Measurements from ENCODE around the gene SLX4. TPM values are rescaled to one million over a fixed set of nuclear protein-coding genes. Genes with fewer than 3 reads are reported as not detected.

SLX4 gene
- total RNA-seq, 1 experiment from 2014 or later = 15.5 TPM

- intact Hi-C loops (cut with micrococcal nuclease; ENCODE audit: unreplicated experiment) (no loop called here), in situ Hi-C loops (cut with HindIII; ENCODE audit: low pct_unique_long_range_greater_than_20kb, low sequenced_read_pairs) (no loop called here)
- no peak for TF ChIP-seq REST (IDR thresholded peaks at IDR 0.05; ENCODE audit: insufficient read depth in 1 of 2, low read depth in 2 of 2, low read length in 1 of 2)
- TF ChIP-seq TCF7L2 (IDR thresholded peaks at IDR 0.05; ENCODE audit: low read depth, low read length) = no peak
- no peak for TF ChIP-seq SIN3A (IDR thresholded peaks at IDR 0.05; ENCODE audit: borderline replicate concordance, insufficient read depth, low read depth, low read length)
- TF ChIP-seq POLR2AphosphoS5 (IDR thresholded peaks at IDR 0.05; ENCODE audit: low read depth, low read length) = no peak
- no peak for TF ChIP-seq CTCF (IDR thresholded peaks at IDR 0.05)
- ChIA-PET POLR2A (no interaction called here), CTCF (no interaction called here)
- H3K36me3 ChIP-seq (ENCODE audit: control insufficient read depth, insufficient read depth, low read length) = peaks cover 3% of the 10 kb centered on the region
- H3K27ac ChIP-seq (ENCODE audit: low read length) = no peak overlapping the region
- no peaks in the 10 kb centered on the region for H3K4me1 ChIP-seq (ENCODE audit: control insufficient read depth, insufficient read depth, low read length)
- TSS peak; percentile 63 for BruUV-seq (replicated peaks)
- no peak overlapping the region for H3K4me3 ChIP-seq (ENCODE audit: low read depth in 2 of 2, low read length in 2 of 2)
- no peaks in the 10 kb centered on the region for H3K27me3 ChIP-seq (ENCODE audit: control insufficient read depth, insufficient read depth, low read length)
- DNase-seq (ENCODE audit: low read depth, low spot score) (no peak), ATAC-seq (no peak)
- no peaks in the 10 kb centered on the region for H3K9me3 ChIP-seq (ENCODE audit: control insufficient read depth, insufficient read depth, low read depth, low read length)
These were observed 74.6 kb downstream of the SLX4 start for GRCh38 chr16:3536851-3537250.

GRCh38 chr16:3536271-3536731 is 75.1 kb downstream of the SLX4 start:
- POLR2A ChIA-PET = no interaction called here
- intact Hi-C loops (cut with micrococcal nuclease; ENCODE audit: unreplicated experiment) = no loop called here
- H3K27me3 ChIP-seq (ENCODE audit: control insufficient read depth, insufficient read depth, low read length) = no peaks in the 10 kb centered on the region
- in situ Hi-C loops (cut with HindIII; ENCODE audit: low pct_unique_long_range_greater_than_20kb, low sequenced_read_pairs) = no loop called here
- BruUV-seq (replicated peaks) = no TSS peak
- H3K4me1 ChIP-seq (ENCODE audit: control insufficient read depth, insufficient read depth, low read length) = no peaks in the 10 kb centered on the region
- H3K27ac ChIP-seq (ENCODE audit: low read length) = no peak overlapping the region
- ATAC-seq (no peak), DNase-seq (ENCODE audit: low read depth, low spot score) (no peak)
- no peaks in the 10 kb centered on the region for H3K9me3 ChIP-seq (ENCODE audit: control insufficient read depth, insufficient read depth, low read depth, low read length)
- H3K36me3 ChIP-seq (ENCODE audit: control insufficient read depth, insufficient read depth, low read length) = peaks cover 3% of the 10 kb centered on the region
- CTCF ChIA-PET = interaction anchor here (0.6 kb wide), 1 partner anchor 20 kb away, joined by 11 read pairs; no protein-coding TSS in a partner anchor
- H3K4me3 ChIP-seq (ENCODE audit: low read depth in 2 of 2, low read length in 2 of 2) = no peak overlapping the region
- TF ChIP-seq CTCF (IDR thresholded peaks at IDR 0.05) = no peak
- no peak for TF ChIP-seq REST (IDR thresholded peaks at IDR 0.05; ENCODE audit: insufficient read depth in 1 of 2, low read depth in 2 of 2, low read length in 1 of 2)
- TF ChIP-seq POLR2AphosphoS5 (IDR thresholded peaks at IDR 0.05; ENCODE audit: low read depth, low read length) = no peak
- TF ChIP-seq TCF7L2 (IDR thresholded peaks at IDR 0.05; ENCODE audit: low read depth, low read length) = no peak
- no peak for TF ChIP-seq SIN3A (IDR thresholded peaks at IDR 0.05; ENCODE audit: borderline replicate concordance, insufficient read depth, low read depth, low read length)
